ENCODE data around the gene COQ10A. TPM values are rescaled to one million over a fixed set of nuclear protein-coding genes. Genes with fewer than 3 reads are reported as not detected.
"Not testable (repeated sequence)": the region's sequence is repeated elsewhere in the genome, so short reads cannot be mapped to it uniquely, and the experiment has no call there.

The COQ10A gene
- polyA plus RNA-seq, 1 donor (not counting 4 experiments of a cell fraction or from before 2014, with no cell fraction given) = 11.6 TPM

DNA sequence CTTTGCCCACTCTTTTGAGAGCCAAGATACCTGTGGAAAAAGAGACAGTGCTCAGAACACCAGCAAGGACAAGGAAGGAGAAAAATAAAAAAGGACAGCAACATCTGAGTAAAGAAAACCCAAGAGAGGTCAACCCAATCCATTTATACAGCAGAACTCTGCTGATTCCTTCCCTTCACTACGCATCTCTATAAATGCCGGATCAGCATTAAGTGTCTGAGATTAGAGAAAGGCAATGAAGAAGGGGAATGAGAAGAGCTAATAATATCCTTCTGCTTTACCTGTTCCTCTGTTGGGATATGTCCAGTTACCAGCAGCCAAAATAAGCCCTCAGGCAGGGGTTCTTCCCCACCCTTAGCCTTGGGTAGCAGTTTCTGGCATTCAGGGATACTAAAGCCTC lies 15.8 kb downstream of the COQ10A start:
- Histone ChIP-seq H3K9me1 (ENCODE audit: control insufficient read depth, extremely low read depth, insufficient read depth, low read length) (no peaks in the 10 kb centered on the region), H3K27ac (ENCODE audit: control insufficient read depth, insufficient read depth, low read length) (no peak overlapping the region), H2AFZ (ENCODE audit: control insufficient read depth, low read length) (no peak overlapping the region), H4K20me1 (ENCODE audit: control insufficient read depth, extremely low read depth, insufficient read depth, low read length) (no peaks in the 10 kb centered on the region), H3K4me2 (ENCODE audit: control insufficient read depth, extremely low read depth, insufficient read depth, low read depth, low read length) (no peak overlapping the region), H3K4me3 (ENCODE audit: control insufficient read depth in 2 of 3, extremely low read depth in 1 of 3, insufficient read depth in 2 of 3, low read depth in 1 of 3, low read length in 3 of 3) (no peak overlapping the region), H3K79me2 (ENCODE audit: control insufficient read depth, insufficient read depth, low read length) (peaks cover 3% of the 10 kb centered on the region), H3K36me3 (ENCODE audit: control insufficient read depth in 2 of 2, extremely low read depth in 1 of 2, insufficient read depth in 2 of 2, low read length in 2 of 2) (peaks cover 29 to 42% of the 10 kb centered on the region in 2 experiments), H3K9me3 (ENCODE audit: control insufficient read depth, low read depth, low read length) (no peaks in the 10 kb centered on the region), H3K27me3 (ENCODE audit: control insufficient read depth, extremely low read depth, insufficient read depth, low read length) (no peaks in the 10 kb centered on the region), H3K4me1 (ENCODE audit: control insufficient read depth, extremely low read depth, insufficient read depth, low read length) (no peaks in the 10 kb centered on the region), H3K9ac (ENCODE audit: control insufficient read depth, extremely low read depth, insufficient read depth, low read length) (no peak overlapping the region)
- TF ChIP-seq, protein P1, sequence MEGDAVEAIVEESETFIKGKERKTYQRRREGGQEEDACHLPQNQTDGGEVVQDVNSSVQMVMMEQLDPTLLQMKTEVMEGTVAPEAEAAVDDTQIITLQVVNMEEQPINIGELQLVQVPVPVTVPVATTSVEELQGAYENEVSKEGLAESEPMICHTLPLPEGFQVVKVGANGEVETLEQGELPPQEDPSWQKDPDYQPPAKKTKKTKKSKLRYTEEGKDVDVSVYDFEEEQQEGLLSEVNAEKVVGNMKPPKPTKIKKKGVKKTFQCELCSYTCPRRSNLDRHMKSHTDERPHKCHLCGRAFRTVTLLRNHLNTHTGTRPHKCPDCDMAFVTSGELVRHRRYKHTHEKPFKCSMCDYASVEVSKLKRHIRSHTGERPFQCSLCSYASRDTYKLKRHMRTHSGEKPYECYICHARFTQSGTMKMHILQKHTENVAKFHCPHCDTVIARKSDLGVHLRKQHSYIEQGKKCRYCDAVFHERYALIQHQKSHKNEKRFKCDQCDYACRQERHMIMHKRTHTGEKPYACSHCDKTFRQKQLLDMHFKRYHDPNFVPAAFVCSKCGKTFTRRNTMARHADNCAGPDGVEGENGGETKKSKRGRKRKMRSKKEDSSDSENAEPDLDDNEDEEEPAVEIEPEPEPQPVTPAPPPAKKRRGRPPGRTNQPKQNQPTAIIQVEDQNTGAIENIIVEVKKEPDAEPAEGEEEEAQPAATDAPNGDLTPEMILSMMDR (optimal IDR thresholded peaks at IDR 0.05 in 1 of 3, IDR thresholded peaks at IDR 0.05 in 1 of 3, conservative IDR thresholded peaks at IDR 0.05 in 1 of 3; ENCODE audit: extremely low read depth in 1 of 3, insufficient read depth in 2 of 3, low read length in 3 of 3) = no peak
- no peak for TF ChIP-seq EZH2 (IDR thresholded peaks at IDR 0.05; ENCODE audit: low read length)
- dilution Hi-C loops (cut with MboI; ENCODE audit: extremely low pct_ligation_motif_present, low sequenced_read_pairs) = no loop called here
- no peak for DNase-seq (ENCODE audit: low read depth, low spot score)
- FAIRE-seq = no peak

- DNase-seq (ENCODE audit: low read depth, low spot score); H3K9me3 ChIP-seq (ENCODE audit: control insufficient read depth, low read depth, low read length); H3K27ac ChIP-seq (ENCODE audit: control insufficient read depth, insufficient read depth, low read length); H4K20me1 ChIP-seq (ENCODE audit: control insufficient read depth, extremely low read depth, insufficient read depth, low read length); H3K27me3 ChIP-seq (ENCODE audit: control insufficient read depth, extremely low read depth, insufficient read depth, low read length); H3K9me1 ChIP-seq (ENCODE audit: control insufficient read depth, extremely low read depth, insufficient read depth, low read length); H3K4me3 ChIP-seq (ENCODE audit: control insufficient read depth in 2 of 3, extremely low read depth in 1 of 3, insufficient read depth in 2 of 3, low read depth in 1 of 3, low read length in 3 of 3); FAIRE-seq; H3K4me2 ChIP-seq (ENCODE audit: control insufficient read depth, extremely low read depth, insufficient read depth, low read depth, low read length); H3K4me1 ChIP-seq (ENCODE audit: control insufficient read depth, extremely low read depth, insufficient read depth, low read length); H3K9ac ChIP-seq (ENCODE audit: control insufficient read depth, extremely low read depth, insufficient read depth, low read length); dilution Hi-C loops (cut with MboI; ENCODE audit: extremely low pct_ligation_motif_present, low sequenced_read_pairs); H2AFZ ChIP-seq (ENCODE audit: control insufficient read depth, low read length): not testable (repeated sequence)
- Histone ChIP-seq H3K36me3 (ENCODE audit: control insufficient read depth in 2 of 2, extremely low read depth in 1 of 2, insufficient read depth in 2 of 2, low read length in 2 of 2) (peaks cover 22 to 43% of the 10 kb centered on the region in 2 experiments), H3K79me2 (ENCODE audit: control insufficient read depth, insufficient read depth, low read length) (peaks cover 18% of the 10 kb centered on the region)
Measured at GRCh38 chr12:56284263-56284662, 17.5 kb downstream of the COQ10A start.
